ENCODE measurements around the gene HTR2A.

DNA sequence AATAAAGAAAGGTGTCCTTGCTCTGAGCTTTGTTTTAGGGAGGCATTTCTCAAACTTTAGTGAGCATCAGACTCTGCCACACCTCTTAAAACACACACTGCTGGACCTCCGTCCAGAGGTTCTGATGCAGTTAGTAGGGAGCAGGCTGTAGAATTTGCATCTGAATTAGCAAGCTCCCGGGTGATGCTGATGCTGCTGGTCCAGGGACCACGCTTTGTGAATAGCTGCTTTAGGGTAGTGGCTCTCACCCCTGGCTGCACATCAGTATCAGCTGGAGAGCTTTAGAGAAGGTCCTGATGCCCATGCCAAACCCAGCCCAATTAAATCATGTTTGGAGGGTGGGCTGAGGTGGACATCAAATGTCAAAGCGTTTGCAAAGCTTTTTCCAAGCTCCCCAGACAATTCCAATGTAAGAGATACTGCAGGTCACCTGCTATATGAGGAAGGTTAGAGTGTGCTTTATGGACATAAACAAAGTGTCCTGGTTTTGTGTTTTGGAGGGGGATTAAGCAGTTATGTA is 3.6 kb downstream of the HTR2A start:
- TF ChIP-seq, protein P1, sequence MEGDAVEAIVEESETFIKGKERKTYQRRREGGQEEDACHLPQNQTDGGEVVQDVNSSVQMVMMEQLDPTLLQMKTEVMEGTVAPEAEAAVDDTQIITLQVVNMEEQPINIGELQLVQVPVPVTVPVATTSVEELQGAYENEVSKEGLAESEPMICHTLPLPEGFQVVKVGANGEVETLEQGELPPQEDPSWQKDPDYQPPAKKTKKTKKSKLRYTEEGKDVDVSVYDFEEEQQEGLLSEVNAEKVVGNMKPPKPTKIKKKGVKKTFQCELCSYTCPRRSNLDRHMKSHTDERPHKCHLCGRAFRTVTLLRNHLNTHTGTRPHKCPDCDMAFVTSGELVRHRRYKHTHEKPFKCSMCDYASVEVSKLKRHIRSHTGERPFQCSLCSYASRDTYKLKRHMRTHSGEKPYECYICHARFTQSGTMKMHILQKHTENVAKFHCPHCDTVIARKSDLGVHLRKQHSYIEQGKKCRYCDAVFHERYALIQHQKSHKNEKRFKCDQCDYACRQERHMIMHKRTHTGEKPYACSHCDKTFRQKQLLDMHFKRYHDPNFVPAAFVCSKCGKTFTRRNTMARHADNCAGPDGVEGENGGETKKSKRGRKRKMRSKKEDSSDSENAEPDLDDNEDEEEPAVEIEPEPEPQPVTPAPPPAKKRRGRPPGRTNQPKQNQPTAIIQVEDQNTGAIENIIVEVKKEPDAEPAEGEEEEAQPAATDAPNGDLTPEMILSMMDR (optimal IDR thresholded peaks at IDR 0.05 in 1 of 3, IDR thresholded peaks at IDR 0.05 in 1 of 3, conservative IDR thresholded peaks at IDR 0.05 in 1 of 3; ENCODE audit: extremely low read depth in 1 of 3, insufficient read depth in 2 of 3, low read length in 3 of 3), result no peak
- no peak for TF ChIP-seq EZH2 (IDR thresholded peaks at IDR 0.05; ENCODE audit: low read length)
